H1 (cell line): ENCODE data around the gene SND1. TPM values are rescaled to one million over a fixed set of nuclear protein-coding genes. Genes with fewer than 3 reads are reported as not detected.

ENCODE experiments used
- polyA plus RNA-seq, 7 experiments: library from polyadenylated mRNA; depleted of rRNA in 3 of 7; stranded (reverse) in 5 of 7; unstranded in 2 of 7; fragments of >200 nt in 5 of 7; fragments of 200-250 nt in 2 of 7; gene quantifications; 1 replicate in 5 of 7; 2 replicates in 1 of 7; 4 replicates in 1 of 7; pipeline versions ENCODE4 v1.2.1 to v1.2.3, GENCODE V29; 2011 to 2013; ENCODE audit warnings: missing spikeins in 2 of 7, mixed read lengths in 2 of 7
- total RNA-seq: library from RNA; stranded (reverse); fragmentation: NEBNext Ultra II Directional; extraction: Animal tissue kit (Norgen Biotek cat#: 25700); gene quantifications from 2 replicates; pipeline ENCODE4 v1.2.1, GENCODE V29; 2021
- TF ChIP-seq, protein P1 (sequence below): IDR thresholded peaks from 2 replicates; pipeline ENCODE4 v1.6.1; 2012; ENCODE audit warnings: inconsistent platforms

SND1 gene
- total and polyA plus RNA-seq, 2 of the 8 experiments (the other 6 are each of a cell fraction or from before 2014, with no cell fraction given) = 122 to 290 TPM

DNA sequence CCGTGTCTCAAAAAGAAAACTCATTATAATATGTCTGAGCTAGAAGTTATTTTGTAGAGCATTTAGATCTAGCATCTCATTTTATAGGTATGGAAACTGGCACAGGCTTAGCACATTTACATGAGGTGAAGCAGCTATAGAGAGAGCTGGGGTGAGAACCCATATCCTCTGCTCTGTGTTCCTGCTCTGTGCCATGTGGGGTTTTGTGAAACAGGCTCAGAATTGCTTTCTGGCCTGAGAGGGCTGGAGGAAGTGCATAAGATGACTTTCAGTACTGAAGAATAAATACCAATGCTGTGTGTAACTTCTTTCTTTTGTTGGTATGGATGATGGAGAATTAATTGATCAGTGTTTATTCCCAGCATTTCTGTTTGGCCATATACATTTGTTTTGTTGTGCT lies 220.1 kb downstream of the SND1 start (continued):
- TF ChIP-seq, protein P1, sequence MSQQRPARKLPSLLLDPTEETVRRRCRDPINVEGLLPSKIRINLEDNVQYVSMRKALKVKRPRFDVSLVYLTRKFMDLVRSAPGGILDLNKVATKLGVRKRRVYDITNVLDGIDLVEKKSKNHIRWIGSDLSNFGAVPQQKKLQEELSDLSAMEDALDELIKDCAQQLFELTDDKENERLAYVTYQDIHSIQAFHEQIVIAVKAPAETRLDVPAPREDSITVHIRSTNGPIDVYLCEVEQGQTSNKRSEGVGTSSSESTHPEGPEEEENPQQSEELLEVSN = no peak
- TF ChIP-seq, all 59 proteins: peak for 0
